Measurements from ENCODE around the gene TSHZ2. TPM values are rescaled to one million over a fixed set of nuclear protein-coding genes. Genes with fewer than 3 reads are reported as not detected.

TSHZ2 gene
- total RNA-seq, 1 donor from 2014 or later: 2.0 TPM

DNA sequence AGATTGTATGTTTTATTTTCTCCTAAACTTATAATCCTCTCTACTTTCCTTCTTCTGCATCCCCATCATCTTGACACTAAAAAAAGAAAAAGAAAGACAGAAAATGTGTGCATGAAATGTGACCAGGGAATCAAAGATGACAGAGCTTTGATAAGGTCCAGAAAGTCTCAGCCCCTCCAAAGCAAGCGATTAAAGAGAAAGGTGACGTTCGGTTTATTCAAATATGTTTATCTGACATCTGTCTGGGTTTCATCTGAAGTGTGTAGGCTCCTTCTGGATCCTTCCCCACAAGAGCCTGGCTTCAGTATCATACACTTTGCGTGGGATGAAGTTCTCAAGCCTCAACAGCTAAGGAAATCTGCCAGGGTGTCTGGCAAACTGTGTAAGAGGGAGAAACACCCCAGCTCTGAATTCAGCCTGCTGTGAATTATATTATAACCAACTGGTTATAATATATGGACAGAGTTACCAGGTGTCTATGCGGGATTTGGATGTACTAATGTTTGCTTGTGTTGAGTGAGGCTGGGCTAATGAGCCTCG, 358.5 kb downstream of the TSHZ2 start:
- DNase-seq (ENCODE audit: extremely low read depth, low read depth, low spot score): no peak

DNA sequence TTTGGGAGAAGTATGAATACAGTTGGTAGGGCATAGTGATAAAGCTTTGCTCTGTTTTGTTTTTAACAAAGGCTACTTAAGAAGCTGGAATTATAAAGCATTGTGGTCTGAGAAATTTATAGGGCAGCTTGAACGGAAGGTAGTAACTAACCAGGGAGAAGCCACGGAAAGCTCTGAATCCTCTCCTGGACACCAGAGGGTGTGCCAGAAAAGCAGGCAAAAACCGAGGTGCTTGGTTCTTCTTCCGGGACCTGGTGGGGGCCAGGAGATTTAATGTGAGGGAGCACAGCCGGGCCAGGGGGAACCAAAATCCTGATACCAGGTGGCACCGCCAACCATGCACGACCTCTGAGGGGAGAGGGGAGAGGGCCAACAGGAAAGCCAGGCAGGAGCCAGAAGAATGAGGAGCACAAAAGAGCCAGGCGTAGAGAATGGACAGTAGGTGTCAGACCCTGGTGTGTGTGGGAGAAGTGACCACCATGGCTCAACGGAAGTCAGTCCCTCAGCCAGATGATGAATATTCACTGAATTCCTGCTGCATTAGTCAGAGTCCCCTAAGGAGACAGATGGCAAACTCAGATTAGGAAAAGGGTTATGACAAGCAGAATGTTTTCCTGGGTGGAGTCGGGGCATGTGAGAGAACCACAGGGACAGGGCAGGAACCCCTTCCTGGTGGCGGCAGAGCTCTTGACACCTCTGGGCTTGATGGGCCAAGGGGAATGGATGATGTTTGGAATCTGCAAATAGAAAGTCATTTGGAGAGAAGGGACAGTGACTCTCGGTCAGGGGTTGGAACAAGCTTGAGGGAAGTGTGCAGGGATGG, 359.2 kb downstream of the TSHZ2 start:
- peak; percentile 4 for DNase-seq (ENCODE audit: extremely low read depth, low read depth, low spot score)

GRCh38 chr20:53332022-53332837, 360.1 kb downstream of the TSHZ2 start:
- DNase-seq (ENCODE audit: extremely low read depth, low read depth, low spot score): no peak

DNA sequence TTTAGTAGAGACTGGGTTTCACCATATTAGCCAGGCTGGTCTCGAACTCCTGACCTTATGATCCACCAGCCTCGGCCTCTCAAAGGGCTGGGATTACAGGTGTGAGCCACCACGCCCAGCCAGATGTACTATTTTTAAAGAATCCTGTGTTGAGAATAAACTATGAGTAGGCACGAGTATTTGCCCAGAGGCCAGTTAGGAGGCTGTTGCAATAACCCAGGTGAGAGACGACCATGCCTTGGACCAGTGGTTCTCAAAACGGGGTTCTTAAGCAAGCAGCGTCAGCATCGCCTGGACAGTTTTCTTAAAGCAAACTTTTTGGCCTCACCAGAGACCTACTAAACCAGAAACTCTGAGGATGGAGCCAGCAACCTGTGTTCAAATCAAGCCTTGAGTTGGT, 362.7 kb downstream of the TSHZ2 start:
- DNase-seq (ENCODE audit: extremely low read depth, low read depth, low spot score): no peak

- DNase-seq (ENCODE audit: extremely low read depth, low read depth, low spot score): no peak
Measured at GRCh38 chr20:53335555-53335954, 363.4 kb downstream of the TSHZ2 start.

DNA sequence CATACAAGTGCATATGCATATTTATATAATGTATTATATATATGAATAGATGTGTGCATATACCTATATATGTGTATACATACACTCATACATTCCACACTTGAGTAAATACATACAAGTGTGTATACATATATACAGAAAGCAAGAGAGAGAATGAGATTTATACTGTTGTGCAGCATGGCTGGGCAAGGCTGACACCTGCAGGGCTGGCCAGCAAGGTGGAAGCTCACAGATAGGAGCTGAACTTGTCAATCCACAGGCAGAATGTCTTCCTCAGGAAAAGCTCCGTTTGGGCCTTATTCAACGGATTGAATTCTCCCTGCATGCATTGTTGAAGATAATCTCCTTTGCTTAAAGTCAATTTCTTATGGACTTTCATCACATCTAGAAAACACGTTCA, 364.7 kb downstream of the TSHZ2 start:
- no peak for DNase-seq (ENCODE audit: extremely low read depth, low read depth, low spot score)

DNA sequence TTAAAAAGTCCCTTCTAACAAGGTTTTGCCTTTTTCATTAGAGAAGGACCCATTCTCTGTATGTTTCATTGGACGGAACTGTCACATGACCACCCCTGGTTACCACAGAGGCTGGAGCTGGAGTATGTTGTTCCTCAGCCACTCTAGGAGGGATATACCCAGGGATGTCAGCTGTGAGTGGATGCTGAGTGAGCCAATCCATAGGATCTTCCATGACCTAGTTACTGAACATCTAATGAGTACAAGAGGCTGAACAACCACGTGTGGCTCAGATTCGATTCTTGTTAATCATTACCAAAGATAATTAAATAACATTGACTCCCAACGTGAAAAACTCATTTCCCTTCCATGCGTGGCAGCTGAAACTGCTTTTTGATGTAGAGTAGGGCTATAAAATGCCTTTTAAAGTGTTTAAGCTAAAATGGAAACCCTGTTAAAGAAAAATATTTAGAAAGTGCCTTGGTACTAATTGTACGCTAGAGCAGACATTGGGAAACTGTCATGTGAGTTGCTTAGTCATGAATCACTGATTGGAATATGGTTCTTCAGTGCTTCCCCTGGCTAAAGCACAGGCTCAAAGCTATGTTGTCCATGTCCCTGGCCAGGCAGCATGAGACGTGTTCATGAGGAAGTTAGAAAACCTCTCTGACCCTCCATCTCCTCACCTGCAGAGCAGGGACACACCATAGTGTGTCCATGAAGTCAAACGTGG, 365.4 kb downstream of the TSHZ2 start:
- no peak for DNase-seq (ENCODE audit: extremely low read depth, low read depth, low spot score)

- DNase-seq (ENCODE audit: extremely low read depth, low read depth, low spot score): no peak
Measured at GRCh38 chr20:53338716-53339115, 366.6 kb downstream of the TSHZ2 start.

DNA sequence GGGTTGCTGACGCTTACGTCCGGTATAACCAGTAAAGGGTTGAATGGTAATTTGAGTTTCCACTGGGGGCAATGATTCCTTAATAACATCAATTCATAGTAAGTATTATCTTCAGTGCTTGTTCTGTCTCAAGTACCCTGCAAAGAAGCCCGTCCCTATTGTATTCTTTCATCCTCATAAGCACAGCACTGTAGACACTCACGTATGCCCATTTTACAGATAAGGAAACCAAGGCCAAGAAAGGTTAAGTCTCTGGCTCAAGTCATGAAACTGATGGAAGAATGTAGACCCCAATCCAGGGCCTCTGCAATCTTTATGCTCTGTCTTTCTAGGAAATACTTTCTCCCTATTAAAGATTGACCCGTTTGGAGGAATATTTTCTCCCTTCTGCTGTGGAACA, 370.3 kb downstream of the TSHZ2 start:
- DNase-seq (ENCODE audit: extremely low read depth, low read depth, low spot score): no peak

GRCh38 chr20:53343448-53343847, 371.3 kb downstream of the TSHZ2 start:
- no peak for DNase-seq (ENCODE audit: extremely low read depth, low read depth, low spot score)

DNA sequence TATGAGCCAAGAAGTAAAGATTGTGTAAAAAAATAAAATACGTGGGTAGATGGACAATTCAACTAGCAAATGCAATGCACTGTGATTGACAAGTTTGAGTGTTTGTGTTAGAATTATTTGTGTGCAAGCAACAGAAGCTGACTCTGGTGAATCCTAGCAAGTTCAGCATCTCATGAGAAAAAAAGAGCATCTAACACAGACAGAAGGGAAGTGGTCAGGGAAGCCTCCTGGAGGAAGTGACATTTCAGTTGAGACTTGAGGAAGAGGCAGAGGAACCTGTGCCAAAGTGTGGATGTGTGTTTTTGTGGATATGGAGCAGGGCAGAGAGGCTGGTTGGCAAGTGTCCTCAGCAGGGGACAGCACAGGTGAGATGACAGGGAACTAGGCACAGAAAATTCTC, 372.7 kb downstream of the TSHZ2 start:
- DNase-seq (ENCODE audit: extremely low read depth, low read depth, low spot score): no peak

DNA sequence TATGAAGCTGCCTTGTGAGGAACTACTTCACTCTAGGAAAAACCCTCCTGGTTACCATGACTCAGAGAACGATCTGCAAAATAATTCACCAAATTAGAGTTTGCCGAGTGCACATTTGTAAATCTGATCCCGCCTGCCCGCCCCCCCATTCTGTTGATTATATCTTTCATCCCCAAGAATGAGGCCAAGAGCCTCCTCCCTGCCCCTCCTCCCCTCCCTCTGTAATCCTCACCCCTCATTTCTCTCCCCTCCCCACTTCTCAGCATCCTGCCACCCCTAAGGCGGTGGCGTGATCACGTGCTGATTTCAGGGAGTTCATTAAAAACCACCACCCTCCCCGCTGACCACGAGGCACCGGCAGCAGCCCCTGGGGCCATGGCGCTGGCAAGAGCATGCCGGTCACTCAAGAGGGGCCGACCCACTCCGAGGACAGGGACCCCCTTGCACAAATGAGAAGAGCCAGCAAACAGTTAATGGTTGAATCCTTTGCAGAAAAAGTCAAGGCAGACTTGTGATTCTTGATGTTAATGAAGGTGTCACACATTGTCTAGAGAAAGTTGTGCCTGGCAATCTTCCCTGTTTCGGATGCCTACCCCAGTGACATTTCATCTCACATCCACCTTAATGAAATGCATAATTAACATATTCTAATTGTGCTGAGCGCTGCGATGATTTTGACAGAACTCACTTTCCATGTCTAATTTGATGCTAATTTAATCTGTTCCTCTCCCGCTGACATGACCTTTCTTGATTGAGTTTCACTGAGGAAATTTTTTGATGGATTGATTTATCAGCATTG, 373.6 kb downstream of the TSHZ2 start:
- DNase-seq (ENCODE audit: extremely low read depth, low read depth, low spot score): no peak

DNA sequence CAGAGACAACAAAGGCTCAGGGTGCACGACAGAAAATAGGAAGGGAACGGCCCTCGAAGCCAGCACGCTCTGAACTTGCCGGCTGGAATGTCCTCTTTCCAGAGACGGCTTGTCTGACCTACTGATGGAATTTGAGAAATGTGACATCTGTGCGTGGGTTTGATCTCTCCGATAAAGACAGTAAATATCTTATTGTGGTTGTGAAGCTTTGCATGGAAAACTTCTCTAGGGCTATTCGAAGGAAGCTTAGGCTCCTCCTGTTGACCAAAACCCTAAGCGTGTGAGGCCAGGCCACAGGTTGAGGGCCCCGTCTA, 374.1 kb downstream of the TSHZ2 start:
- no peak for DNase-seq (ENCODE audit: extremely low read depth, low read depth, low spot score)

- no peak for DNase-seq (ENCODE audit: extremely low read depth, low read depth, low spot score)
Measured at GRCh38 chr20:53349730-53350129, 377.6 kb downstream of the TSHZ2 start.

DNA sequence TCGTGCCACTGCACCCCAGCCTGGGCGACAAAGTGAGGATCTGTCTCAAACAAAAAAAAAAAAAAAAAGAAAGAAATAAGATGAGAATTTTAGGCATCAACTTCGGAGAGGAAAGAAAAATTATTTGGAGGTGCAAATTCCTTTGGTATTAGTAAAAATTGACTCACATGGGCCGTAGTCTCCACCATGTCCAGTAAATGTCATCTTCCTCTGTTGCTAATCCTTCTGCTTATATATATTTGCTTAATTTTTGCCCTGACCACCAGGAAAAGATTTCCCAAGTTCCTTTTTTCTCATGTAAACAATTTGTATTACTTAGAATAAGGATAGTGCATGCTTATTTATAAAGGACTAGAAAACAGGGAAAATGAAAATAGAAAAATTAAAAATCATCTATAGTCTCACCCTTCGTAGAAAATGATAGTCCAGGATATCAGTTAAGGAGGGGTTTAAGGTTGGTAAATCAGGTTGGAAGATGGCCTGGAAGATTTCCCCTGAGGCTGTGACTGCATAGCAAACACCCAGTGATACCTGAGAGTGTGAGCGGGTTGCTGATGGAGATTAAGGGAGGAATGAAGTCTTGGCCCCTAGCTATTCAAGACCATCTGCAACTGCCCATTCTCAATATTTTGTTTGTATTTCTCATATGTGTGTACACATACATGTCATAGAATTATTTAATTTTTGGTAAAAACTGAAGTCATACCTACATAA, 380.7 kb downstream of the TSHZ2 start:
- DNase-seq (ENCODE audit: extremely low read depth, low read depth, low spot score): no peak

DNA sequence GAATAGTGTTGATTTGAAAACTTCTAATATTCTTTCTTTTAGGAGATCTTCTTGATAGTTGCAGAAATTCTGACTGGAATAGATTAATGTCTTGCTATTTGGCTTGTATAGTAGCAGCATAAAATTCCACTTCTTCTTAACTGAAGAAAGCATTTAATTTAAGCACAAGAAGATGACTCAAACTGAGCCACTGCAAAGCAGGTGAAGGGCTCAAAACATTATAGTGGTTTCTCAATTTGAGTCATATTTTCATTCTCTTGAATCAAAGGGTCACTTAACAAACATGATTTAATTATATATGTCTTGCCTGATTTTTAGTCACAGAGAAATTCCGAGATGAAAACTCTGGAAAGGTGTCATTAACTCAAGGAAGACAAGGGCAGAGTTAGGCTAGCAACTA, 382.2 kb downstream of the TSHZ2 start:
- DNase-seq (ENCODE audit: extremely low read depth, low read depth, low spot score): no peak

DNA sequence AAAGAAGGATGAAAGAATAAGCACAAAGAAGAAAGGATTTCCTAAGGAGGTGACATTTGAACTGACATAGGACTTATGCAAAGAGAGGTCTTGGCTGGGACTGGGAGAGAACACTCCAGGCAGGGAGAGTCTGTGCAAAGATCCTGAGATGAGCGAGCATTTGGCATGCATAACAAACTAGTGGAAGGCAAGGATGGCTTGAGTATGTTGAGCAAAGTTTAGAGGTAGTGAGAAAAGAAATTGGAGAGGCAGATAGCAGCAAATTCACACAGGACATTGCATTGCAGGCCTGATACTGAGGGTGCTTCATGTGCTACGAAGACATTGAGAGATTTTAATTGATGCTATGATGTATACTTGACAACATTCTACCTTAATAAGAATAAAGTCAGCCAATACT, 383.6 kb downstream of the TSHZ2 start:
- no peak for DNase-seq (ENCODE audit: extremely low read depth, low read depth, low spot score)

DNA sequence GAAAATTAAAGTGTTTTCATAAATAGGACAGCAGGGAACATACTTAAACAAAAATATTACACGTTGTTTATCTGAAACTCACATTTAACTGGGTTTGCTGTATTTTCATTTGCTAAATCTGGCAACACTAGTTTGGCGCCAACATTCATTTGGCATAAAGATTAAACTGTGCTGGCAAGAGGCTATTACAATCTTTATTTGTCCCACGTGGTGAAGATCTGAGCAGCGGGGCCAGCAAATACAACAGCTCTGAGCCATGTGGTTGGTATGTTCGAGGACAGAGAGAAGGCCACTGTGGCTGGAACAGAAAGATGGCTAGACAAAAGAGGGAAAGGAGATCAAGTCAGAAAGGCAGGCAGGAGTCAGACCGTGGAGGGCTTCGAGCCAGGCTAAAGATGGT, 387.3 kb downstream of the TSHZ2 start:
- no peak for DNase-seq (ENCODE audit: extremely low read depth, low read depth, low spot score)

DNA sequence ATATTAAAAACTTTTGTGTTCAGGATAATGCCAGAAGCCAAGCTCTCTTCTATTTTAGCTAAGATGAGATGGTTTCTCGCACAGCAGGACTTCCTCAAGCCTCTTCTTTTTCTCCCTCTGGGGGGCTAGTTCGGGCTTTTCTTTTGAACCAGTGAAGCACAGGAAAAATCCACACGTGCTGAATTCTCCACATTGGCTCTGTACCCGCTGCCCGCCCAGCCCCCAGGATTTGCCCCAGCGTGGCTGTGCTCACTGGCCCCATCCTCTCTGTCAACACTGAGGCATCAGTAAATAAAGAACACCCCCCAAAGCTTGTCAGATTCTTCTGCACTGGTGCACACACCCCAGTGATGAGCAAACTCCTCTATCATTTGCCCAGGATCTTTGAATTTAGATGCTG, 388.7 kb downstream of the TSHZ2 start:
- DNase-seq (ENCODE audit: extremely low read depth, low read depth, low spot score): no peak

GRCh38 chr20:53362736-53363135, 390.6 kb downstream of the TSHZ2 start:
- DNase-seq (ENCODE audit: extremely low read depth, low read depth, low spot score): no peak
